ENCODE measurements around the gene PACSIN1. TPM values are rescaled to one million over a fixed set of nuclear protein-coding genes. Genes with fewer than 3 reads are reported as not detected.
"Not testable (repeated sequence)": the region's sequence is repeated elsewhere in the genome, so short reads cannot be mapped to it uniquely, and the experiment has no call there.

Gene PACSIN1
- total RNA-seq, 1 experiment from 2014 or later, result not detected

GRCh38 chr6:34474754-34475153, 8.9 kb downstream of the PACSIN1 start:
- Histone ChIP-seq H3K27me3 (no peaks in the 10 kb centered on the region), H3K36me3 (no peaks in the 10 kb centered on the region), H3K9me3 (no peaks in the 10 kb centered on the region), H3K4me3 (no peak overlapping the region)
- DNase-seq, result no peak

- Histone ChIP-seq H3K9me3 (no peaks in the 10 kb centered on the region), H3K36me3 (no peaks in the 10 kb centered on the region), H3K4me3 (no peak overlapping the region), H3K27me3 (no peaks in the 10 kb centered on the region)
- DNase-seq, result peak; percentile 9
Observed at GRCh38 chr6:34475238-34475682, 9.4 kb downstream of the PACSIN1 start.

GRCh38 chr6:34475767-34476328, 10.0 kb downstream of the PACSIN1 start:
- Histone ChIP-seq H3K4me3 (no peak overlapping the region), H3K36me3 (no peaks in the 10 kb centered on the region), H3K27me3 (no peaks in the 10 kb centered on the region), H3K9me3 (no peaks in the 10 kb centered on the region)
- DNase-seq, result no peak

DNA sequence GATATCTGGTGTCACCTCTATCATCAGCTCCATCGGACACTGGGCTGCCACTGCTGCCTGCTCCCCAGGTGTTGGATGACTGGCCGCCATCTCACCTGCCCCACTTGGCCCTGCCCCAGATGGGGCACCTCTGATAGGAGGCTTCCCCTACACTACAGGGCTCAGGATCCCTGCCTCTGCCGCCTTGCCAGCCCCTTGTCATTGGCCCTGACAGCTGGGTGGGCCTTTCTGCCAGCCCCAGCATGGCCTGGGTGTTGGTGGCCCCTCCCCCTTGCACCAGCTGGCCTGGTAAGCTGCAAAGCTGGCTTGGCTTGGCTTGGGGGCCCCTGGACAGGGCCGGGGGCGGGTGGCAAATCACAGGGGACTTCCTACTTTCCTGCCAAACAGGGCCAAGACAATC, 10.6 kb downstream of the PACSIN1 start:
- no peaks in the 10 kb centered on the region for H3K27me3 ChIP-seq
- no peaks in the 10 kb centered on the region for H3K9me3 ChIP-seq

DNA sequence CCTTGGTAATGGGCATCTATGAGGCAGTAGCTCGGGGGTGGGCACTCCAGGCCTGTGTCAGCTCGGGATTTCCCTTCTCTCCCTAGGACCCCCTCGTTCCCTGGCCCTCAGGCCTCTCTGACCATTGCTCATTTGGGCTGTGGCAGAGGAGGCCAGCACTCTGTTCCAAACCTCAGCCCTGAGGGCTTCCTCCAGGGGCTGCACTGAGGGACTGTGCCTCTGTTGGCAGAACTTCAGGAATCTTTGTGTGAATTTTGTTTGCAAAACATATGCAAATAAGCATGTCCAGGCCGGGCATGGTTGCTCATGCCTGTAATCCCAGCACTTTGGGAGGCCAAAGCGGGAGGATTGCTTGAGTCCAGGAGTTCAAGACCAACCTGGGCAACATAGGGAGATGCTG, 11.0 kb downstream of the PACSIN1 start:
- Histone ChIP-seq H3K27me3 (no peaks in the 10 kb centered on the region), H3K9me3 (no peaks in the 10 kb centered on the region), H3K4me3 (no peak overlapping the region), H3K36me3 (no peaks in the 10 kb centered on the region)
- DNase-seq, result no peak

More for the DNA sequence above, 10.6 kb downstream of the PACSIN1 start:
- Histone ChIP-seq H3K4me3 (no peak overlapping the region), H3K36me3 (no peaks in the 10 kb centered on the region)
- no peak for DNase-seq

DNA sequence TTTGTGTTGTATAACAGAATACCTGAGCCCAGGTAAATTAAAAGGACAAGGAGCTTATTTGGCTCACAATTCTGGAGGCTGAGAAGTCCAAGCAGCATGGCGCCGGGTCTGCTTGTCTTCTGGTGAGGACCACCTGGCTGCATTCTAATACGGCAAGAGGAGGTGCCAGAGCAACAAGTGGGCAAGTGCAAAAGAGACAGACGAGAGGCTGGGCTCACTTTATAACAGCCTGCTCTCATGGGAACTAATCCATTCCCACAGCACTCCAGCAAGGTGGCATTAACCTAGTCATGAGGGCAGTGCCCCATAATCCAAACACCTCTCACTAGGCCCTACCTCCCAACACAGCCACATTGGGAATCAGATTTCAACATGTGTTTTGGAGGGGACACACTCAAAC, 12.9 kb downstream of the PACSIN1 start:
- no peaks in the 10 kb centered on the region for H3K27me3 ChIP-seq
- H3K36me3 ChIP-seq, result no peaks in the 10 kb centered on the region
- no peak for DNase-seq
- H3K4me3 ChIP-seq, result no peak overlapping the region
- no peaks in the 10 kb centered on the region for H3K9me3 ChIP-seq

- not testable (repeated sequence) for H3K4me3 ChIP-seq, DNase-seq, H3K9me3 ChIP-seq, H3K27me3 ChIP-seq, H3K36me3 ChIP-seq
Observed at GRCh38 chr6:34483781-34484180, 17.9 kb downstream of the PACSIN1 start.

DNA sequence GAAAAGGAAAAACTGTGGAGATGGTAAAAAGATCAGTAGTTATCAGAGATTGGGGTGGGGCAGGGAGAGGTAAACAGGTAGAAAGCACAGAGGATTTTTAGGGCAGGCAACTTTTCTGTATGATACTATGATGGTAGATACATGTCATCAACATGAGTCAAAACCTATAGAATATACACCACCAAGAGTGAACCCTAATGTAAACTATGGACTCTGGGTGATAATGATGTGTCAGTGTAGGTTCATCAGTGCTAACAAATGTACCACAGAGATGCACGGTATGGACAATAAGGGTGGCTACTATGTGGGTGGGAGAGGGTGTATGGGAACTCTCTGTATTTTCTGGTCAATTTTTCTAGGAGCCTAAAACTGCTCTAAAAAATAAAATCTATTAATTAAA, 18.5 kb downstream of the PACSIN1 start:
- Histone ChIP-seq H3K4me3 (no peak overlapping the region), H3K36me3 (no peaks in the 10 kb centered on the region), H3K9me3 (no peaks in the 10 kb centered on the region), H3K27me3 (no peaks in the 10 kb centered on the region)
- DNase-seq, result no peak

DNA sequence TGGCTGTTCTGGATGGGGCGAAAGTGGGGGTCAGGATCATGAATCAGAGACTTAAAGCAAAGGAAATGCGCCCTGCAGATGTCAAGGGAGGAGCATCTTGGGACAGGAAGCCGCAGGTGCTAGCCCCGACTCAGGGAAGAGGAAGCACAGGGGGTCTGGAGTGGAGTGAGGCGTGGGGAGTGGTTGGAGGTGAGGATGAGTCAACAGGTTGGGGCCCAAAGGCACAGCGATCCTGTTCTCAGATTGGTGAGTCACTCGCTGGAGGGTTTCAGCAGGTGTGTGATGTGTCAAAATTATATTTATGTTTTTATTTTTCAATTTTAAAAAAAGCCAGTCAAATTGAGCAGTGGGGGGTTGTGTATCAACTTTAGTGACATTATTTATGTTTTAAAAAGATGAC, 19.0 kb downstream of the PACSIN1 start:
- H3K36me3 ChIP-seq, result no peaks in the 10 kb centered on the region
- no peak for DNase-seq
- no peaks in the 10 kb centered on the region for H3K27me3 ChIP-seq
- no peaks in the 10 kb centered on the region for H3K9me3 ChIP-seq
- H3K4me3 ChIP-seq, result no peak overlapping the region

- Histone ChIP-seq H3K9me3 (no peaks in the 10 kb centered on the region), H3K4me3 (no peak overlapping the region), H3K36me3 (no peaks in the 10 kb centered on the region), H3K27me3 (no peaks in the 10 kb centered on the region)
- no peak for DNase-seq
Observed at GRCh38 chr6:34485321-34486060, 19.6 kb downstream of the PACSIN1 start.

GRCh38 chr6:34486106-34486740, 20.3 kb downstream of the PACSIN1 start:
- no peaks in the 10 kb centered on the region for H3K27me3 ChIP-seq
- no peak for DNase-seq
- H3K36me3 ChIP-seq, result no peaks in the 10 kb centered on the region
- no peak overlapping the region for H3K4me3 ChIP-seq
- H3K9me3 ChIP-seq, result no peaks in the 10 kb centered on the region

DNA sequence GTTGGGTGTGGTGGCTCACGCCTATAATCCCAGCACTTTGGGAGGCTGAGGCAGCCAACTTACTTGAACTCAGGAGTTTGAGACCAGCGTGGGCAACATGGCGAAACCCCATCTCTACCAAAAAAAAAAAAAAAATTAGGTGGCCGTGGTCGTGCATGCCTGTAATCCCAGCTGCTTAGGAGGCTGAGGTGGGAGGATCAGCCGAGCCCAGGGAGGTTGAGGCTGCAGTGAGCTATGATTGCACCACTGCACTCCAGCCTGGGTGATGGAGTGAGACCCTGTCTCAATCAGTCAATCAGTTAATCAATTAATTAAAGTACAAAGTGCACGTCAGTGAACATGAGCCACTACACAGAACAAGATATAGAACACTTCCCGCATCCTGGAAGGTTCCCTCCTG, 21.0 kb downstream of the PACSIN1 start:
- H3K27me3 ChIP-seq, H3K9me3 ChIP-seq, H3K36me3 ChIP-seq, DNase-seq, H3K4me3 ChIP-seq: not testable (repeated sequence)

GRCh38 chr6:34487536-34487935, 21.7 kb downstream of the PACSIN1 start:
- Histone ChIP-seq H3K4me3 (no peak overlapping the region), H3K36me3 (no peaks in the 10 kb centered on the region), H3K27me3 (no peaks in the 10 kb centered on the region), H3K9me3 (no peaks in the 10 kb centered on the region)
- DNase-seq, result no peak

- H3K27me3 ChIP-seq, result no peaks in the 10 kb centered on the region
- no peak for DNase-seq
- no peak overlapping the region for H3K4me3 ChIP-seq
- H3K9me3 ChIP-seq, result no peaks in the 10 kb centered on the region
- no peaks in the 10 kb centered on the region for H3K36me3 ChIP-seq
Observed at GRCh38 chr6:34489207-34489805, 23.4 kb downstream of the PACSIN1 start.

DNA sequence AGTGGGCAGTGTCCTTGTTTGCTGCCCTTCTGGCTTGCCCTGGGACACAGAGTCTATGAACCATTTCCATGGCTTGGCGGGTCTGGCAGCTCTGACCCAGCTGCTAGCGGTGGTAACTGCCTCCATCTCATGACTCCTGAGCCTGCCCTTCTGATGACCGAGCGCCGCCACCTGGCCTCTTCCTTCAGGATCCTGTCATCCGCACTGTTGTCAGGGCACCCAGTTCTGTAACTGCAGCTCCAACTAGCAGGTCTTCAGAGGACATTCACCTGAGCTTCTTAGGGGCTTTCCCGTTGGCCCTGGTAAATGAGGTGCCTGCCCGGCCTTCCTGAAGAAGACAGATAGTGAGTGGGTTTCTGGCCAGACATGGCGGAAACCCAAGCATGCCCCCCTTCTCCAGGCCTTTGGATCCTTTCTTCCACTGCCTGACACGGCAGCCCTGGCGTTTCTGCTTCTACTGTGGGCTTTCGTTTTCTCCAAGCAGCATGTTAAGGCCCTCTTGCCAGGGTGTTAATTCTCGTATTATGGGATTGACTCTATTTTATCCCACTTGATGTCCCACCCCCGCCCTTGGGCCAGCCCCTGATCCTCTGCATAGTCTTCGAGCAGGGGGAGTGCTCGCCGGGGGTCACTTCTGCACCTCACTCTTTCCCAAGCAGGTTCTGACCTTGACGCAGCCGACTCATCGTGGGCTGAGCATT, 24.7 kb downstream of the PACSIN1 start:
- Histone ChIP-seq H3K4me3 (no peak overlapping the region), H3K9me3 (no peaks in the 10 kb centered on the region), H3K27me3 (no peaks in the 10 kb centered on the region), H3K36me3 (no peaks in the 10 kb centered on the region)
- DNase-seq, result no peak

- Histone ChIP-seq H3K36me3 (no peaks in the 10 kb centered on the region), H3K9me3 (no peaks in the 10 kb centered on the region), H3K4me3 (no peak overlapping the region), H3K27me3 (no peaks in the 10 kb centered on the region)
- peak; percentile 35 for DNase-seq
Observed at GRCh38 chr6:34491091-34491430, 25.2 kb downstream of the PACSIN1 start.

GRCh38 chr6:34493344-34493743, 27.5 kb downstream of the PACSIN1 start:
- Histone ChIP-seq H3K27me3 (no peaks in the 10 kb centered on the region), H3K4me3 (no peak overlapping the region), H3K36me3 (no peaks in the 10 kb centered on the region), H3K9me3 (no peaks in the 10 kb centered on the region)
- DNase-seq, result no peak
